ENCODE measurements around the gene MITF. TPM values are rescaled to one million over a fixed set of nuclear protein-coding genes. Genes with fewer than 3 reads are reported as not detected.

The MITF gene
- polyA plus RNA-seq, 1 of the 3 experiments (the other 2 are of a cell fraction) = 1.7 TPM

DNA sequence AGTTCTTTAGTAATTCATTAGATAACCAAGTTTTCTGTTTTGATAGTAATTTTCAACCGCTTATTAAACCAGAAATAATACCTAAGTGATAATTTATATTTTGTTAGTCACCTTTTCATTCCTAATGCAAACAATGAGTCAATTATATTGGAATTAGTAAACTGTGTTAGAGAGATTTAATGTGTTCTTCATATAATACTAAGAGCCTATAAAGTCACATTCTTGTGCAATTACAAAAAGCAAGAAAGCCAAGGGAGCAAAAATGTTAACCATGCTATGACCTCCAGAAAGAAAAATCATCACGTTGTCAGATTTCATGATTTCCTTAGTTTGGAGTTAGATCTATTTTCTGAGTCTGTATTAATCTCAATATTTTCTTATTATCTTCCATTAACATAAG is 151.4 kb downstream of the MITF start:
- Histone ChIP-seq H2AFZ (ENCODE audit: low read depth) (no peak overlapping the region), H4K20me1 (ENCODE audit: insufficient read depth) (no peaks in the 10 kb centered on the region), H3K36me3 (replicated peaks in 1 of 2; ENCODE audit: control insufficient read depth in 1 of 2, insufficient read depth in 2 of 2, low read length in 1 of 2) (no peaks in the 10 kb centered on the region), H3K4me2 (no peak overlapping the region), H3K79me2 (ENCODE audit: insufficient read depth) (no peaks in the 10 kb centered on the region), H3K27me3 (ENCODE audit: insufficient read depth) (no peaks in the 10 kb centered on the region), H3K27ac (ENCODE audit: low read depth in 2 of 2, low read length in 1 of 2) (no peak overlapping the region), H3F3A (replicated peaks; ENCODE audit: insufficient read depth) (peaks cover 4% of the 10 kb centered on the region), H3K9ac (no peak overlapping the region), H3K4me1 (ENCODE audit: control insufficient read depth in 1 of 2, insufficient read depth in 2 of 2, low read depth in 1 of 2, low read length in 1 of 2) (no peaks in the 10 kb centered on the region; a peak in 2 of 4 replicates), H3K9me3 (no peaks in the 10 kb centered on the region), H3K4me3 (ENCODE audit: low read depth in 2 of 2, low read length in 1 of 2) (no peak overlapping the region), H3K9me2 (no peaks in the 10 kb centered on the region)
- CTCF ChIA-PET = interaction anchor here (1.1 kb wide), 1 partner anchor 41 kb away, joined by 3 read pairs; no protein-coding TSS in a partner anchor
- DNase-seq = no peak
- 78% methylated on average over 2 of the region's 2 CpGs for WGBS (ENCODE audit: low lambda C conversion rate)
- TF ChIP-seq, protein P1, sequence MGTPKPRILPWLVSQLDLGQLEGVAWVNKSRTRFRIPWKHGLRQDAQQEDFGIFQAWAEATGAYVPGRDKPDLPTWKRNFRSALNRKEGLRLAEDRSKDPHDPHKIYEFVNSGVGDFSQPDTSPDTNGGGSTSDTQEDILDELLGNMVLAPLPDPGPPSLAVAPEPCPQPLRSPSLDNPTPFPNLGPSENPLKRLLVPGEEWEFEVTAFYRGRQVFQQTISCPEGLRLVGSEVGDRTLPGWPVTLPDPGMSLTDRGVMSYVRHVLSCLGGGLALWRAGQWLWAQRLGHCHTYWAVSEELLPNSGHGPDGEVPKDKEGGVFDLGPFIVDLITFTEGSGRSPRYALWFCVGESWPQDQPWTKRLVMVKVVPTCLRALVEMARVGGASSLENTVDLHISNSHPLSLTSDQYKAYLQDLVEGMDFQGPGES (IDR thresholded peaks at IDR 0.05; ENCODE audit: low read depth, low read length) = no peak
- no peak for TF ChIP-seq FOXJ3 (CRISPR knock-in tag; IDR thresholded peaks at IDR 0.05)
- TF ChIP-seq SIN3A (IDR thresholded peaks at IDR 0.05; ENCODE audit: borderline replicate concordance, low read depth, low read length) = no peak
- no peak for TF ChIP-seq FOSL2 (IDR thresholded peaks at IDR 0.05; ENCODE audit: borderline replicate concordance, low read depth)
- no peak for TF ChIP-seq GABPA (IDR thresholded peaks at IDR 0.05; ENCODE audit: low read depth)
- TF ChIP-seq RCOR1 (IDR thresholded peaks at IDR 0.05; ENCODE audit: low read length) = no peak
- TF ChIP-seq NFIC (IDR thresholded peaks at IDR 0.05; ENCODE audit: borderline replicate concordance) = no peak
- TF ChIP-seq, protein P2, sequence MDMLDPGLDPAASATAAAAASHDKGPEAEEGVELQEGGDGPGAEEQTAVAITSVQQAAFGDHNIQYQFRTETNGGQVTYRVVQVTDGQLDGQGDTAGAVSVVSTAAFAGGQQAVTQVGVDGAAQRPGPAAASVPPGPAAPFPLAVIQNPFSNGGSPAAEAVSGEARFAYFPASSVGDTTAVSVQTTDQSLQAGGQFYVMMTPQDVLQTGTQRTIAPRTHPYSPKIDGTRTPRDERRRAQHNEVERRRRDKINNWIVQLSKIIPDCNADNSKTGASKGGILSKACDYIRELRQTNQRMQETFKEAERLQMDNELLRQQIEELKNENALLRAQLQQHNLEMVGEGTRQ (IDR thresholded peaks at IDR 0.05; ENCODE audit: borderline replicate concordance, low read depth, low read length) = no peak
- TF ChIP-seq NRF1 (IDR thresholded peaks at IDR 0.05; ENCODE audit: low read depth, low read length) = no peak
- TF ChIP-seq, protein P3, sequence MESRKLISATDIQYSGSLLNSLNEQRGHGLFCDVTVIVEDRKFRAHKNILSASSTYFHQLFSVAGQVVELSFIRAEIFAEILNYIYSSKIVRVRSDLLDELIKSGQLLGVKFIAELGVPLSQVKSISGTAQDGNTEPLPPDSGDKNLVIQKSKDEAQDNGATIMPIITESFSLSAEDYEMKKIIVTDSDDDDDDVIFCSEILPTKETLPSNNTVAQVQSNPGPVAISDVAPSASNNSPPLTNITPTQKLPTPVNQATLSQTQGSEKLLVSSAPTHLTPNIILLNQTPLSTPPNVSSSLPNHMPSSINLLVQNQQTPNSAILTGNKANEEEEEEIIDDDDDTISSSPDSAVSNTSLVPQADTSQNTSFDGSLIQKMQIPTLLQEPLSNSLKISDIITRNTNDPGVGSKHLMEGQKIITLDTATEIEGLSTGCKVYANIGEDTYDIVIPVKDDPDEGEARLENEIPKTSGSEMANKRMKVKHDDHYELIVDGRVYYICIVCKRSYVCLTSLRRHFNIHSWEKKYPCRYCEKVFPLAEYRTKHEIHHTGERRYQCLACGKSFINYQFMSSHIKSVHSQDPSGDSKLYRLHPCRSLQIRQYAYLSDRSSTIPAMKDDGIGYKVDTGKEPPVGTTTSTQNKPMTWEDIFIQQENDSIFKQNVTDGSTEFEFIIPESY (IDR thresholded peaks at IDR 0.05; ENCODE audit: borderline replicate concordance, low read depth) = no peak
- TF ChIP-seq CHD2 (IDR thresholded peaks at IDR 0.05; ENCODE audit: low read length, partially characterized antibody) = no peak
- no peak for TF ChIP-seq EP300 (IDR thresholded peaks at IDR 0.05; ENCODE audit: borderline replicate concordance in 1 of 2, low read depth in 1 of 2, low read length in 1 of 2)
- TF ChIP-seq, protein P4, sequence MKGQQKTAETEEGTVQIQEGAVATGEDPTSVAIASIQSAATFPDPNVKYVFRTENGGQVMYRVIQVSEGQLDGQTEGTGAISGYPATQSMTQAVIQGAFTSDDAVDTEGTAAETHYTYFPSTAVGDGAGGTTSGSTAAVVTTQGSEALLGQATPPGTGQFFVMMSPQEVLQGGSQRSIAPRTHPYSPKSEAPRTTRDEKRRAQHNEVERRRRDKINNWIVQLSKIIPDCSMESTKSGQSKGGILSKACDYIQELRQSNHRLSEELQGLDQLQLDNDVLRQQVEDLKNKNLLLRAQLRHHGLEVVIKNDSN (IDR thresholded peaks at IDR 0.05; ENCODE audit: borderline replicate concordance, low read depth) = no peak
- TF ChIP-seq RAD21 (IDR thresholded peaks at IDR 0.05; ENCODE audit: low read length) = no peak
- TF ChIP-seq, protein P5, sequence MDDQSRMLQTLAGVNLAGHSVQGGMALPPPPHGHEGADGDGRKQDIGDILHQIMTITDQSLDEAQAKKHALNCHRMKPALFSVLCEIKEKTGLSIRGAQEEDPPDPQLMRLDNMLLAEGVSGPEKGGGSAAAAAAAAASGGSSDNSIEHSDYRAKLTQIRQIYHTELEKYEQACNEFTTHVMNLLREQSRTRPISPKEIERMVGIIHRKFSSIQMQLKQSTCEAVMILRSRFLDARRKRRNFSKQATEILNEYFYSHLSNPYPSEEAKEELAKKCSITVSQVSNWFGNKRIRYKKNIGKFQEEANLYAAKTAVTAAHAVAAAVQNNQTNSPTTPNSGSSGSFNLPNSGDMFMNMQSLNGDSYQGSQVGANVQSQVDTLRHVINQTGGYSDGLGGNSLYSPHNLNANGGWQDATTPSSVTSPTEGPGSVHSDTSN (IDR thresholded peaks at IDR 0.05) = no peak
- no peak for TF ChIP-seq MXI1 (IDR thresholded peaks at IDR 0.05; ENCODE audit: low read depth, low read length)
- no peak for TF ChIP-seq YY1 (IDR thresholded peaks at IDR 0.05; ENCODE audit: low read depth)
- no peak for TF ChIP-seq POLR2AphosphoS5 (IDR thresholded peaks at IDR 0.05; ENCODE audit: low read depth, low read length)
- TF ChIP-seq FOXM1 (IDR thresholded peaks at IDR 0.05; ENCODE audit: low read depth) = no peak
- POLR2A ChIA-PET = no interaction called here
